ENCODE results near the gene JAZF1.
"Not testable (repeated sequence)": the region's sequence is repeated elsewhere in the genome, so short reads cannot be mapped to it uniquely, and the experiment has no call there.

Gene JAZF1

DNA sequence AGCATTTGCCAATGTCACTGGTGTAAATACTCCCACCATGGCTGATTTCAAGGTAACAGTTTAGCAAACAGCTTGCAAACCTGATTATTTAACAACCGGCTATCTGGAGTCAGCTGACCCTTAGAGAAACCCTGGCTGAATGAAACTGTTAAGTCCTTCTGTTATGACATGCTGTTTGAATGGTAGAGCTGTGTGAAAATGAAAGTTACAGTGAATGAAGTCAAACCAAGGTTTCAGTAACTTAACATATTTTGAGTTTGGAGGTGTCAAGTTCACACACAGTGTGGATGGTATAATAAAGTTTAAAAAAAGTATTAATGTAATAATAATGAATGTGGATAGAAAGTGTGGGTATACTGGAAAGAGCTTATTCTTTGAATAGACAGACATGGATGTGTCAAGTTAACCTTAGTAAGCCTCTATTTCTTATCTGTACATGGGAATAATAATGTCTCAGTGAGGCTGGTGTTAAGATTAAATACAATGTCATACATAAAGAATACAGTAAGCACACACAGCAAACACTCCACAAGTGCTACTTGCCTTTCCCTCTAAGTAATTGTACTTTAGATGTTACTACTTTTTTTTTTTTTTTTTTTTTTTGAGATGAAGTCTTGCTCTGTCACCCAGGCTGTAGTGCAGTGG, 290.3 kb downstream of the JAZF1 start:
- Histone ChIP-seq H3K27me3 (ENCODE audit: control insufficient read depth in 5 of 5, insufficient read depth in 4 of 5, low read length in 5 of 5) (no peaks in the 10 kb centered on the region), H3K9ac (ENCODE audit: low read length in 5 of 5) (no peak overlapping the region), H3K36me3 (ENCODE audit: control insufficient read depth in 5 of 5, insufficient read depth in 5 of 5, low read length in 5 of 5) (peaks cover 0 to 15% (median 7%) of the 10 kb centered on the region in 5 donors)

DNA sequence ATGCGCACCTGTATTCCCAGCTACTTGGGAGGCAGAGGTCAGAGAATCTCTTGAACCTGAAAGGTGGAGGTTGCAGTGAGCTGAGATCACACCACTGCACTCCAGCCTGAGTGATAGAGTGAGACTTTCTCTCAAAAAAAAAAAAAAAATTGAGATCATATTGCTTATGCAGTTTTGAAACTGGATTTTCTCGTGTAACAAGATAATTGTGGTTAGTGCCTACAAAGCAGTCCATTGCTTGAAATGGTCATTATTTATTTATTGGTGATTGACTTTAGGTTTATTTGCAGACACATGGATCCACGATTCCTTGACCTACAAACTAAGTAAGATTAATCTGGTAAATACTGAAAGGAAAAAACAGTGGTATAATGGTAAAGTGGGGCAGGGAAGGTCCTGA, 290.8 kb downstream of the JAZF1 start:
- Histone ChIP-seq H3K36me3 (ENCODE audit: control insufficient read depth in 5 of 5, insufficient read depth in 5 of 5, low read length in 5 of 5) (peaks cover 0 to 15% (median 7%) of the 10 kb centered on the region in 5 donors), H3K9ac (ENCODE audit: low read length in 5 of 5) (no peak overlapping the region), H3K4me1 (ENCODE audit: control insufficient read depth in 5 of 5, insufficient read depth in 5 of 5, low read length in 5 of 5) (no peaks in the 10 kb centered on the region), H3K27me3 (ENCODE audit: control insufficient read depth in 5 of 5, insufficient read depth in 4 of 5, low read length in 5 of 5) (no peaks in the 10 kb centered on the region), H3K4me3 (ENCODE audit: low read depth in 1 of 5, low read length in 5 of 5) (no peak overlapping the region), H3K27ac (ENCODE audit: low read depth, low read length) (no peak overlapping the region), H3K9me3 (ENCODE audit: control insufficient read depth in 5 of 5, low read length in 5 of 5) (no peaks in the 10 kb centered on the region)

More for the DNA sequence above, 290.3 kb downstream of the JAZF1 start:
- H3K27ac ChIP-seq (ENCODE audit: low read depth, low read length) = no peak overlapping the region
- H3K4me1 ChIP-seq (ENCODE audit: control insufficient read depth in 5 of 5, insufficient read depth in 5 of 5, low read length in 5 of 5) = no peaks in the 10 kb centered on the region
- H3K4me3 ChIP-seq (ENCODE audit: low read depth in 1 of 5, low read length in 5 of 5) = no peak overlapping the region
- H3K9me3 ChIP-seq (ENCODE audit: control insufficient read depth in 5 of 5, low read length in 5 of 5) = no peaks in the 10 kb centered on the region

DNA sequence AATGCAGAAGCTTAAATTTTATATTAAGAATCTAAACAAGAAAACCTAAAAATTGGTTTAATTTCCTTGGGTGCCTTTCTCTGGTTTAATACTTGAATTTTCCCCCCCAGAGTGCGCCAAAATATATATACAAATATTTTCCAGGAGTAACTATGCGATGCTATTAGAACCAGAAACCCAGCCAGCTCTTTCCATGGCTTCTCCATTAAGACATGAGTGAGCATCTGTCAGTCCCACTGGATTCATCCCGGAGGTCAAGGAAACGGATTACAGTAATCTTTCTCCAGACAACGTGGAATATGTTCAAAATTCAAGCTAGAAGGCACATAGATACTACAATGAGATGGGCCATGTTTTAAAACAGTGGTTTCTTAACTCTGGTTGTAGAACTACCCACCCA, 291.9 kb downstream of the JAZF1 start:
- no peak overlapping the region for H3K9ac ChIP-seq (ENCODE audit: low read length in 5 of 5)
- no peaks in the 10 kb centered on the region for H3K9me3 ChIP-seq (ENCODE audit: control insufficient read depth in 5 of 5, low read length in 5 of 5)
- no peak overlapping the region for H3K4me3 ChIP-seq (ENCODE audit: low read depth in 1 of 5, low read length in 5 of 5)
- H3K27me3 ChIP-seq (ENCODE audit: control insufficient read depth in 5 of 5, insufficient read depth in 4 of 5, low read length in 5 of 5) = no peaks in the 10 kb centered on the region
- H3K27ac ChIP-seq (ENCODE audit: low read depth, low read length) = no peak overlapping the region
- H3K4me1 ChIP-seq (ENCODE audit: control insufficient read depth in 5 of 5, insufficient read depth in 5 of 5, low read length in 5 of 5) = peaks cover 0 to 9% (median 0%) of the 10 kb centered on the region in 5 donors
- H3K36me3 ChIP-seq (ENCODE audit: control insufficient read depth in 5 of 5, insufficient read depth in 5 of 5, low read length in 5 of 5) = peaks cover 0 to 7% (median 2%) of the 10 kb centered on the region in 5 donors

- H3K27ac ChIP-seq (ENCODE audit: low read depth, low read length) = not testable (repeated sequence)
- peaks cover 0 to 25% (median 0%) of the 10 kb centered on the region in 5 donors for H3K4me1 ChIP-seq (ENCODE audit: control insufficient read depth in 5 of 5, insufficient read depth in 5 of 5, low read length in 5 of 5)
Observed at GRCh38 chr7:27886710-27887109, 293.9 kb downstream of the JAZF1 start.

GRCh38 chr7:27885652-27886051, 294.9 kb downstream of the JAZF1 start:
- Histone ChIP-seq H3K27ac (ENCODE audit: low read depth, low read length) (no peak overlapping the region), H3K9me3 (ENCODE audit: control insufficient read depth in 5 of 5, low read length in 5 of 5) (no peaks in the 10 kb centered on the region), H3K27me3 (ENCODE audit: control insufficient read depth in 5 of 5, insufficient read depth in 4 of 5, low read length in 5 of 5) (no peaks in the 10 kb centered on the region), H3K9ac (ENCODE audit: low read length in 5 of 5) (no peak overlapping the region), H3K36me3 (ENCODE audit: control insufficient read depth in 5 of 5, insufficient read depth in 5 of 5, low read length in 5 of 5) (no peaks in the 10 kb centered on the region), H3K4me3 (ENCODE audit: low read depth in 1 of 5, low read length in 5 of 5) (no peak overlapping the region), H3K4me1 (ENCODE audit: control insufficient read depth in 5 of 5, insufficient read depth in 5 of 5, low read length in 5 of 5) (peaks cover 0 to 25% (median 0%) of the 10 kb centered on the region in 5 donors)

More at GRCh38 chr7:27886710-27887109, 293.9 kb downstream of the JAZF1 start:
- H3K9ac ChIP-seq (ENCODE audit: low read length in 5 of 5); H3K4me3 ChIP-seq (ENCODE audit: low read depth in 1 of 5, low read length in 5 of 5); H3K36me3 ChIP-seq (ENCODE audit: control insufficient read depth in 5 of 5, insufficient read depth in 5 of 5, low read length in 5 of 5); H3K27me3 ChIP-seq (ENCODE audit: control insufficient read depth in 5 of 5, insufficient read depth in 4 of 5, low read length in 5 of 5); H3K9me3 ChIP-seq (ENCODE audit: control insufficient read depth in 5 of 5, low read length in 5 of 5): not testable (repeated sequence)

DNA sequence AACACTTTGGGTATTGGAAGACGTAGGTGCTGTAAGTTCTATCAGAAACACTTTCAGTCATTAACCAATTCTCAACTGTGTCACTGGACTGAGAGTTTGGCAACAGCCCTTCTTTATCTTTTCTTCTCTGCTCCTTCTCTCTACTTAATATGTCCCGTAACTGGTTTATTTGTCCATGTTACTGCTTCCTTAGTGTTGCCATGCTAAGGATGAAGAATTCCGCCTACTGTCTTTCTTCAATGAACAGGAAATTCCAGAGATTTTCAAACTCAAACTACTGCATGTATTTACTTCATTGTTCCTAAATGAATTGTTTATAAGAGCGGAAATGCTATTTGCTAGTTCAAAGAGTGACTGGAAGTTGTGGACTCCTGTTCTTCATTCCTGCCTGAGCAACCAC, 296.9 kb downstream of the JAZF1 start:
- H3K27me3 ChIP-seq (ENCODE audit: control insufficient read depth in 5 of 5, insufficient read depth in 4 of 5, low read length in 5 of 5) = no peaks in the 10 kb centered on the region
- no peak overlapping the region for H3K27ac ChIP-seq (ENCODE audit: low read depth, low read length)
- H3K4me1 ChIP-seq (ENCODE audit: control insufficient read depth in 5 of 5, insufficient read depth in 5 of 5, low read length in 5 of 5) = peaks cover 0 to 25% (median 0%) of the 10 kb centered on the region in 5 donors
- no peak overlapping the region for H3K4me3 ChIP-seq (ENCODE audit: low read depth in 1 of 5, low read length in 5 of 5)
- no peaks in the 10 kb centered on the region for H3K9me3 ChIP-seq (ENCODE audit: control insufficient read depth in 5 of 5, low read length in 5 of 5)
- no peaks in the 10 kb centered on the region for H3K36me3 ChIP-seq (ENCODE audit: control insufficient read depth in 5 of 5, insufficient read depth in 5 of 5, low read length in 5 of 5)
- no peak overlapping the region for H3K9ac ChIP-seq (ENCODE audit: low read length in 5 of 5)

- no peaks in the 10 kb centered on the region for H3K36me3 ChIP-seq (ENCODE audit: control insufficient read depth in 5 of 5, insufficient read depth in 5 of 5, low read length in 5 of 5)
- no peak overlapping the region for H3K27ac ChIP-seq (ENCODE audit: low read depth, low read length)
- no peaks in the 10 kb centered on the region for H3K27me3 ChIP-seq (ENCODE audit: control insufficient read depth in 5 of 5, insufficient read depth in 4 of 5, low read length in 5 of 5)
- H3K9ac ChIP-seq (ENCODE audit: low read length in 5 of 5) = no peak overlapping the region
- no peak overlapping the region for H3K4me3 ChIP-seq (ENCODE audit: low read depth in 1 of 5, low read length in 5 of 5)
- no peaks in the 10 kb centered on the region for H3K9me3 ChIP-seq (ENCODE audit: control insufficient read depth in 5 of 5, low read length in 5 of 5)
- H3K4me1 ChIP-seq (ENCODE audit: control insufficient read depth in 5 of 5, insufficient read depth in 5 of 5, low read length in 5 of 5) = peaks cover 6 to 36% (median 25%) of the 10 kb centered on the region in 5 donors
Observed at GRCh38 chr7:27876756-27877155, 303.8 kb downstream of the JAZF1 start.

GRCh38 chr7:27875832-27876231, 304.8 kb downstream of the JAZF1 start:
- H3K27ac ChIP-seq (ENCODE audit: low read depth, low read length) = no peak overlapping the region
- no peaks in the 10 kb centered on the region for H3K27me3 ChIP-seq (ENCODE audit: control insufficient read depth in 5 of 5, insufficient read depth in 4 of 5, low read length in 5 of 5)
- H3K9ac ChIP-seq (ENCODE audit: low read length in 5 of 5) = no peak overlapping the region
- no peak overlapping the region for H3K4me3 ChIP-seq (ENCODE audit: low read depth in 1 of 5, low read length in 5 of 5)
- no peaks in the 10 kb centered on the region for H3K9me3 ChIP-seq (ENCODE audit: control insufficient read depth in 5 of 5, low read length in 5 of 5)
- peaks cover 6 to 36% (median 25%) of the 10 kb centered on the region in 5 donors for H3K4me1 ChIP-seq (ENCODE audit: control insufficient read depth in 5 of 5, insufficient read depth in 5 of 5, low read length in 5 of 5)
- no peaks in the 10 kb centered on the region for H3K36me3 ChIP-seq (ENCODE audit: control insufficient read depth in 5 of 5, insufficient read depth in 5 of 5, low read length in 5 of 5)

DNA sequence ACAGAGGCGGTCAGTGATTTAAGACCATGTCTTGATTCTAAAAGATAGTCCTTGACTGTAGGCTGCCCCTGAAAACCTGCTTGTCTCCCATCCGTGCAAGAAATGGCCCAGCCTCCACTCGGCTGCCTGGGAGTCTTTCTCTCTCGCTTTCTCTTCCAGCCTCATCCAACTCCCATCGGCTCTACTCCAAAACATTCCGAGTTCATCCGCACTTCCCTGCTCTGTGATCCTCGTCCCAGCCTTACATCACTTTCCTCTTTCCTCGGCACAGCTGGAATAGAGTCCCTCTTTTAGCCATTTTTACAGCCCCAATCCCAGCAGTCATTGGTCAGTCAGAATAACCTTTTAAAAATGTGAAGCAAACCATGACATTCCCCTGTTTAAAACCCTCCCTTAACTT, 305.5 kb downstream of the JAZF1 start:
- Histone ChIP-seq H3K27me3 (ENCODE audit: control insufficient read depth in 5 of 5, insufficient read depth in 4 of 5, low read length in 5 of 5) (no peaks in the 10 kb centered on the region), H3K4me3 (ENCODE audit: low read depth in 1 of 5, low read length in 5 of 5) (no peak overlapping the region), H3K9me3 (ENCODE audit: control insufficient read depth in 5 of 5, low read length in 5 of 5) (no peaks in the 10 kb centered on the region), H3K9ac (ENCODE audit: low read length in 5 of 5) (no peak overlapping the region), H3K27ac (ENCODE audit: low read depth, low read length) (no peak overlapping the region), H3K36me3 (ENCODE audit: control insufficient read depth in 5 of 5, insufficient read depth in 5 of 5, low read length in 5 of 5) (no peaks in the 10 kb centered on the region), H3K4me1 (ENCODE audit: control insufficient read depth in 5 of 5, insufficient read depth in 5 of 5, low read length in 5 of 5) (peaks cover 6 to 36% (median 25%) of the 10 kb centered on the region in 5 donors)

GRCh38 chr7:27873981-27874957, 306.3 kb downstream of the JAZF1 start:
- no peaks in the 10 kb centered on the region for H3K36me3 ChIP-seq (ENCODE audit: control insufficient read depth in 5 of 5, insufficient read depth in 5 of 5, low read length in 5 of 5)
- peak overlapping the region; percentile 38 for H3K27ac ChIP-seq (ENCODE audit: low read depth, low read length)
- H3K4me1 ChIP-seq (ENCODE audit: control insufficient read depth in 5 of 5, insufficient read depth in 5 of 5, low read length in 5 of 5) = peaks cover 6 to 36% (median 25%) of the 10 kb centered on the region in 5 donors
- peak overlapping the region in 1 of 5 donors; percentile 27 for H3K9ac ChIP-seq (ENCODE audit: low read length in 5 of 5)
- H3K9me3 ChIP-seq (ENCODE audit: control insufficient read depth in 5 of 5, low read length in 5 of 5) = no peaks in the 10 kb centered on the region
- H3K27me3 ChIP-seq (ENCODE audit: control insufficient read depth in 5 of 5, insufficient read depth in 4 of 5, low read length in 5 of 5) = no peaks in the 10 kb centered on the region
- H3K4me3 ChIP-seq (ENCODE audit: low read depth in 1 of 5, low read length in 5 of 5) = no peak overlapping the region
